MM.1S (cell line): ENCODE results near the gene HSPA12B.

Experiments
- DNase-seq: peaks from one replicate; pipeline ENCODE4 v3.0.0-alpha.2; 2015
- H2AFZ ChIP-seq: fragments of 300-600 bp; sonication (generic); 2 replicates; pipeline ENCODE4 v1.6.0; 2016; ENCODE audit warnings: antibody characterized with exemption, low read length
- H3F3A ChIP-seq: fragments of 300-600 bp; sonication (generic); 2 replicates; pipeline ENCODE4 v1.6.1; 2016; ENCODE audit warnings: mild to moderate bottlenecking, antibody characterized with exemption, low read length, moderate library complexity, mixed read lengths; ENCODE audit not compliant: insufficient read depth
- H3K27ac ChIP-seq: fragments of 300-600 bp; sonication (generic); 2 replicates; pipeline ENCODE4 v1.5.1; 2016; ENCODE audit warnings: mild to moderate bottlenecking, low read length
- H3K27me3 ChIP-seq: fragments of 300-600 bp; sonication (generic); replicated peaks from 2 replicates; pipeline ENCODE4 v1.6.0; 2016; ENCODE audit warnings: low read length; ENCODE audit not compliant: insufficient read depth
- H3K36me3 ChIP-seq: fragments of 300-600 bp; sonication (generic); replicated peaks from 2 replicates; pipeline ENCODE4 v1.6.1; 2016; ENCODE audit warnings: mild to moderate bottlenecking, low read length, mixed read lengths; ENCODE audit not compliant: insufficient read depth
- H3K4me1 ChIP-seq: fragments of 300-600 bp; sonication (generic); 2 replicates; pipeline ENCODE4 v1.6.1; 2016; ENCODE audit warnings: low read length, mixed read lengths
- H3K4me2 ChIP-seq: fragments of 300-600 bp; sonication (generic); 2 replicates; pipeline ENCODE4 v1.6.0; 2016; ENCODE audit warnings: low read depth, low read length
- H3K4me3 ChIP-seq: fragments of 300-600 bp; sonication (generic); 2 replicates; pipeline ENCODE4 v1.5.1; 2016; ENCODE audit warnings: low read length, mixed read lengths
- H3K79me2 ChIP-seq: fragments of 300-600 bp; sonication (generic); 2 replicates; pipeline ENCODE4 v1.6.1; 2016; ENCODE audit warnings: mixed run types, low read length, mixed read lengths
- H3K9ac ChIP-seq: fragments of 300-600 bp; sonication (generic); 2 replicates; pipeline ENCODE4 v1.6.1; 2016; ENCODE audit warnings: low read length, mixed read lengths
- H3K9me2 ChIP-seq: fragments of 300-600 bp; sonication (generic); replicated peaks from 2 replicates; pipeline ENCODE4 v1.6.1; 2016; ENCODE audit warnings: mild to moderate bottlenecking, low read length, mixed read lengths; ENCODE audit not compliant: insufficient read depth
- H3K9me3 ChIP-seq: fragments of 300-600 bp; sonication (generic); replicated peaks from 2 replicates; pipeline ENCODE4 v1.6.1; 2016; ENCODE audit warnings: mild to moderate bottlenecking, low read length, mixed read lengths; ENCODE audit not compliant: insufficient read depth
- H4K20me1 ChIP-seq: fragments of 300-600 bp; sonication (generic); 2 replicates; pipeline ENCODE4 v1.6.1; 2016; ENCODE audit warnings: mild to moderate bottlenecking, low read length, moderate library complexity, mixed read lengths; ENCODE audit not compliant: insufficient read depth
- EZH2 ChIP-seq: fragments of 300-600 bp; sonication (generic); optimal IDR thresholded peaks from 2 replicates; pipeline ENCODE3; 2017; ENCODE audit warnings: low read depth, mild to moderate bottlenecking, antibody characterized with exemption, low read length, mixed read lengths
- EZH2phosphoT487 ChIP-seq: fragments of 300-600 bp; sonication (generic); IDR thresholded peaks from 2 replicates; pipeline ENCODE4 v1.6.1; 2018; ENCODE audit warnings: antibody characterized with exemption, low read length
- TF ChIP-seq, protein P1 (sequence below): fragments of 300-600 bp; sonication (generic); IDR thresholded peaks from 2 replicates; pipeline ENCODE4 v1.5.1; 2016; ENCODE audit warnings: antibody characterized with exemption, low read length, mixed read lengths

Gene HSPA12B

DNA sequence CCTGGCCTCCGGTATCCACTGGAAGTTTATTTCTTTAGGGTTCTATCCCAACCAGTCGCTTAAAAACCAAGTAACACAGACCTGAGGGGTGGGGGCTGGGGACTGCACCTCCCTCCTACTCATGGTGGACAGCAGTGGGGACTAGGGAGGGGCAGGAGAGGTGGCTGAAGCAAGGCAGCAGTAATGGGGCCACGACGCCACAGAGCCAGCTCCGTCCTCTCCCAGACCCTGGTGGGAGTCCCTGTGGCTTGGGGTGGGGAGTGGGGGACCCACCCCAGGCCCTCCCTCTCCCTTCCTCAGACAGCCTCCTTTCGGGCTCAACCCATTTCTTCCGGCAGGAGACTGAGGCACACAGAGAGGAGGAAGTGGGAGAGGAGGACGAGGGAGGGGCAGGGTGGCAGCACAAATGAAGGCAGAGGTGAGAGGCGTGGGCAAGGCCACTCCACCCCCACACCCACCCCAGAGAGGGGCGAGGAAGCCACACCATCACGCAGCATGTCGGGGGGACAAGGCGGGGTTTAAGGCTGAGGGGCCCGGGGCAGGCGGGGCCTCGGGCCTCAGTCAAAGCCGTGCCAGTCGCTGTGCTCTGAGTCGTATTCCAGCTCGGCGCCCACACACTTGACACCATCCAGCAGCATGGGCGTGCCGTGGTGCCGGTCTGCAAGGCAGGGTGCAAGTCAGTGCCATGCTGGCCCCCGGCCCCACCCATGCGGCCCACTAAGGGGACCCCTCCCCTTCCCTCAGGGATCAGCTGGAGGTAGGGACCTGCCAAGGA, 21.2 kb downstream of the HSPA12B start:
- no peaks in the 10 kb centered on the region for H3K9me2 ChIP-seq
- no peak overlapping the region for H3K27ac ChIP-seq
- H4K20me1 ChIP-seq = no peaks in the 10 kb centered on the region

DNA sequence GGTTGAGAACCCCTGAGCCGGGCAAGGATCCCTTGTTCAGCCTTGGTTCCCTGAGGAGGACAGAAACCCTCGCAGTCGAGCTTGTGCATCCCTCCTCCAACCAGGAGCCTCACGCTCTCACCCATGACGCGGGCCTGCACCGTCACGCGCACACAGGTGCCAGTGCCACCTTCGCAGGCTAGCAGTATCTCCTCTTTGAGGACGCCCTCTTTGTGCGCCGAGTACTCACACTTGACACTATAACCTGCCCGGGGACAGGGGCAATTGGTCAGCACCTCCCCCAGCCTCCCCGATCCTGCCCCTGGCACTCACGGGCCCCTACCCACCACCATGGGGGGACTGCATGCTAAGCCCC, 21.8 kb downstream of the HSPA12B start:
- DNase-seq = no peak
- Histone ChIP-seq H3K9ac (no peak overlapping the region), H3K27me3 (no peaks in the 10 kb centered on the region), H2AFZ (no peak overlapping the region), H3K27ac (no peak overlapping the region), H3K4me2 (no peak overlapping the region), H3K36me3 (no peaks in the 10 kb centered on the region), H3K4me1 (no peaks in the 10 kb centered on the region), H3K79me2 (no peaks in the 10 kb centered on the region), H3K9me3 (no peaks in the 10 kb centered on the region), H4K20me1 (no peaks in the 10 kb centered on the region), H3F3A (no peaks in the 10 kb centered on the region), H3K4me3 (no peak overlapping the region), H3K9me2 (no peaks in the 10 kb centered on the region)
- TF ChIP-seq EZH2phosphoT487 (no peak), EZH2 (no peak)
- TF ChIP-seq, protein P1, sequence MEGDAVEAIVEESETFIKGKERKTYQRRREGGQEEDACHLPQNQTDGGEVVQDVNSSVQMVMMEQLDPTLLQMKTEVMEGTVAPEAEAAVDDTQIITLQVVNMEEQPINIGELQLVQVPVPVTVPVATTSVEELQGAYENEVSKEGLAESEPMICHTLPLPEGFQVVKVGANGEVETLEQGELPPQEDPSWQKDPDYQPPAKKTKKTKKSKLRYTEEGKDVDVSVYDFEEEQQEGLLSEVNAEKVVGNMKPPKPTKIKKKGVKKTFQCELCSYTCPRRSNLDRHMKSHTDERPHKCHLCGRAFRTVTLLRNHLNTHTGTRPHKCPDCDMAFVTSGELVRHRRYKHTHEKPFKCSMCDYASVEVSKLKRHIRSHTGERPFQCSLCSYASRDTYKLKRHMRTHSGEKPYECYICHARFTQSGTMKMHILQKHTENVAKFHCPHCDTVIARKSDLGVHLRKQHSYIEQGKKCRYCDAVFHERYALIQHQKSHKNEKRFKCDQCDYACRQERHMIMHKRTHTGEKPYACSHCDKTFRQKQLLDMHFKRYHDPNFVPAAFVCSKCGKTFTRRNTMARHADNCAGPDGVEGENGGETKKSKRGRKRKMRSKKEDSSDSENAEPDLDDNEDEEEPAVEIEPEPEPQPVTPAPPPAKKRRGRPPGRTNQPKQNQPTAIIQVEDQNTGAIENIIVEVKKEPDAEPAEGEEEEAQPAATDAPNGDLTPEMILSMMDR = no peak

More for the DNA sequence above, 21.2 kb downstream of the HSPA12B start:
- Histone ChIP-seq H3F3A (no peaks in the 10 kb centered on the region), H3K4me3 (no peak overlapping the region), H3K27me3 (no peaks in the 10 kb centered on the region), H3K36me3 (no peaks in the 10 kb centered on the region), H3K4me2 (no peak overlapping the region), H3K4me1 (no peaks in the 10 kb centered on the region), H3K9me3 (no peaks in the 10 kb centered on the region), H3K79me2 (no peaks in the 10 kb centered on the region), H2AFZ (no peak overlapping the region), H3K9ac (no peak overlapping the region)
- no peak for DNase-seq
- TF ChIP-seq, protein P1 = no peak

DNA sequence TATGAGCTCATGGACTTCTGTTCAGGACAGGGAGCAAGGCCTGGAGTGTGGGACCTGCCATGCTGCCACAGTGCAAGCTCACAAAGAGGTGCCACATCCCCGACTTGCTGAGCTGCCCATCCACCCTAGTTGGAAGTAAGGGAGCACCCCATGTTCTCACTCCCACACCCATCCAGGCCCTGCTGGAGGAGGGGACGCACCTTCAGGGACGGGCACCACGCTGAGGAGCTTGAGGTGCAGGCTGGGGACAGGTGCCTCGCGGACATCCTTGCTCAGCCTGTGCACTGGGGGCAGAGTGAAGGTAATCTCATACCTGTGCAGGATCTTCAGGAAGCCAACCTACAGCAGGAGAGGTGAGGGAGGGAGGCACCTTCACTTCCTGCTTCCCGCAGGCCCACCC, 22.8 kb downstream of the HSPA12B start:
- Histone ChIP-seq H4K20me1 (no peaks in the 10 kb centered on the region), H3K4me3 (no peak overlapping the region), H3K27me3 (no peaks in the 10 kb centered on the region), H3K9me3 (no peaks in the 10 kb centered on the region), H3F3A (no peaks in the 10 kb centered on the region), H3K9ac (no peak overlapping the region), H3K27ac (no peak overlapping the region), H2AFZ (no peak overlapping the region), H3K9me2 (no peaks in the 10 kb centered on the region), H3K4me1 (no peaks in the 10 kb centered on the region), H3K4me2 (no peak overlapping the region), H3K36me3 (no peaks in the 10 kb centered on the region), H3K79me2 (no peaks in the 10 kb centered on the region)
- no peak for DNase-seq
- TF ChIP-seq, protein P1 = no peak
- no peak for TF ChIP-seq EZH2
- TF ChIP-seq EZH2phosphoT487 = no peak
